PC-3 (cell line): ENCODE results near the gene INIP.

Source experiments
- EZH2 ChIP-seq: fragments of 300-600 bp; sonication (generic); IDR thresholded peaks from one replicate; pipeline ENCODE4 v1.6.1; 2017; ENCODE audit warnings: antibody characterized with exemption, mild to moderate bottlenecking, low read length; ENCODE audit not compliant: unreplicated experiment
- EZH2phosphoT487 ChIP-seq: fragments of 300-600 bp; sonication (generic); IDR thresholded peaks from 2 replicates; pipeline ENCODE4 v1.6.1; 2018; ENCODE audit warnings: mild to moderate bottlenecking, antibody characterized with exemption, low read length, borderline replicate concordance
- TF ChIP-seq, protein P1 (sequence below): fragments of 300-600 bp; sonication (generic); conservative IDR thresholded peaks from 2 replicates; pipeline ENCODE4 v1.5.1; 2017; ENCODE audit warnings: antibody characterized with exemption, low read depth, mild to moderate bottlenecking, low read length

GRCh38 chr9:112765281-112765680 lies 47.4 kb upstream of the INIP start:
- TF ChIP-seq, protein P1, sequence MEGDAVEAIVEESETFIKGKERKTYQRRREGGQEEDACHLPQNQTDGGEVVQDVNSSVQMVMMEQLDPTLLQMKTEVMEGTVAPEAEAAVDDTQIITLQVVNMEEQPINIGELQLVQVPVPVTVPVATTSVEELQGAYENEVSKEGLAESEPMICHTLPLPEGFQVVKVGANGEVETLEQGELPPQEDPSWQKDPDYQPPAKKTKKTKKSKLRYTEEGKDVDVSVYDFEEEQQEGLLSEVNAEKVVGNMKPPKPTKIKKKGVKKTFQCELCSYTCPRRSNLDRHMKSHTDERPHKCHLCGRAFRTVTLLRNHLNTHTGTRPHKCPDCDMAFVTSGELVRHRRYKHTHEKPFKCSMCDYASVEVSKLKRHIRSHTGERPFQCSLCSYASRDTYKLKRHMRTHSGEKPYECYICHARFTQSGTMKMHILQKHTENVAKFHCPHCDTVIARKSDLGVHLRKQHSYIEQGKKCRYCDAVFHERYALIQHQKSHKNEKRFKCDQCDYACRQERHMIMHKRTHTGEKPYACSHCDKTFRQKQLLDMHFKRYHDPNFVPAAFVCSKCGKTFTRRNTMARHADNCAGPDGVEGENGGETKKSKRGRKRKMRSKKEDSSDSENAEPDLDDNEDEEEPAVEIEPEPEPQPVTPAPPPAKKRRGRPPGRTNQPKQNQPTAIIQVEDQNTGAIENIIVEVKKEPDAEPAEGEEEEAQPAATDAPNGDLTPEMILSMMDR, result no peak
- TF ChIP-seq EZH2phosphoT487 (no peak), EZH2 (no peak)
